ENCODE data around the gene KRTAP5-8. TPM values are rescaled to one million over a fixed set of nuclear protein-coding genes. Genes with fewer than 3 reads are reported as not detected.

The KRTAP5-8 gene
- total and polyA plus RNA-seq, 7 experiments from 2014 or later = not detected

DNA sequence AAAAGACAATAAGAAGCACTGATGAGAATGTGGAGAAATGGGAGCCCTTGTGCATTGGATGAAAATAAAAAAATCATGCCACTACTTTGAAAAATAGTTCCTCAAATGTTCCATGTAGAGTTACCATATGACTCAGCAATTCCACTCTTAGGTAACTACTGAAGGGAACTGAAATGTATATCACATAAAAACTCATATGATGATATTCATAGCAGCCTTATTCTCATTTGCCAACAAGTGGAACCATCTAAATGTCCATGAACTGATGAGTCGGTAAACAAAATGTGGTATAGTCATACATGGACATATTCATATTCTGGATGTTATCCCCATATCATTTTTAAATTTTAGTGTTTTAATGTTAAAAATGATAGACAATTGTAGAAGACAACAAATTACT lies 13.9 kb downstream of the KRTAP5-8 start:
- ATAC-seq (no peak), DNase-seq (no peak)
- no peaks in the 10 kb centered on the region for H3K9me3 ChIP-seq (ENCODE audit: control insufficient read depth in 2 of 3, low read length in 3 of 3)
- H3K36me3 ChIP-seq (ENCODE audit: control insufficient read depth in 2 of 3, insufficient read depth in 3 of 3, low read length in 3 of 3) = no peaks in the 10 kb centered on the region
- intact Hi-C loops (cut with micrococcal nuclease) = no loop called here
- no peaks in the 10 kb centered on the region for H3K36me3 Mint-ChIP-seq
- H3K27me3 Mint-ChIP-seq = peaks cover 10 to 29% (median 25%) of the 10 kb centered on the region in 5 donors
- H3K4me3 ChIP-seq (ENCODE audit: low read length) = no peak overlapping the region
- H3K4me1 ChIP-seq (ENCODE audit: control insufficient read depth in 2 of 2, insufficient read depth in 2 of 2, low read length in 2 of 2) = no peaks in the 10 kb centered on the region
- H3K27me3 ChIP-seq (ENCODE audit: control insufficient read depth in 2 of 2, insufficient read depth in 2 of 2, low read length in 2 of 2) = no peaks in the 10 kb centered on the region
- H3K27ac ChIP-seq (ENCODE audit: low read depth, low read length) = no peak overlapping the region
- H3K4me3 Mint-ChIP-seq = no peak overlapping the region
- POLR2A ChIA-PET = no interaction called here
- H3K9me3 Mint-ChIP-seq = peaks cover 0 to 5% (median 0%) of the 10 kb centered on the region in 11 donors
- no peak overlapping the region for H3K27ac Mint-ChIP-seq
- no peaks in the 10 kb centered on the region for H3K4me1 Mint-ChIP-seq
- CTCF ChIA-PET = no interaction called here

- CTCF ChIA-PET = no interaction called here
- Mint-ChIP-seq H3K4me3 (no peak overlapping the region), H3K27ac (no peak overlapping the region)
Observed at GRCh38 chr11:71554996-71555395, 17.2 kb downstream of the KRTAP5-8 start.

DNA sequence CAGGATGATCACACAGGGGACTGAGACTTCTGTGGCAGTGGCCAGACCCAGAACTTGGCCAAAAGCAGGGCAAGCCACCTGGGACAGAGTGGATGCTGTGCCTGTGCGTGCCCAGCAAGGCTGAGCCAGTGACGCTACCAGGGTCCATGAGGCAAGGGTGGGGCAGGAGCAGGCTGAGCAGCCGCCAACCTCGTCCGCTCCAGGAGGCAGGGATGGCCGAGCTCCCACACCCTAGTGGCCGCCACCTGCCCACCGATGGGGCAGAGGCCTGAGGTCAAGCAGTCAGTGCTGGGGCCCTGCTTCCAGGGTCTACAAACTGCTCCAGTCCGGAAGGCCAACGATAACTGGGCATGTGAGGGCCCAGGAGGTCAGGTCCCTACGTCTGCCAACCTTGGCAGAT lies 17.7 kb downstream of the KRTAP5-8 start:
- Mint-ChIP-seq H3K36me3 (no peaks in the 10 kb centered on the region), H3K4me3 (no peak overlapping the region), H3K9me3 (peaks cover 0 to 2% (median 0%) of the 10 kb centered on the region in 11 donors), H3K4me1 (no peaks in the 10 kb centered on the region), H3K27me3 (peaks cover 8 to 19% (median 15%) of the 10 kb centered on the region in 5 donors), H3K27ac (no peak overlapping the region)
- POLR2A ChIA-PET = no interaction called here
- no peak overlapping the region for H3K27ac ChIP-seq (ENCODE audit: low read depth, low read length)
- no peaks in the 10 kb centered on the region for H3K4me1 ChIP-seq (ENCODE audit: control insufficient read depth in 2 of 2, insufficient read depth in 2 of 2, low read length in 2 of 2)
- H3K9me3 ChIP-seq (ENCODE audit: control insufficient read depth in 2 of 3, low read length in 3 of 3) = no peaks in the 10 kb centered on the region
- CTCF ChIA-PET = no interaction called here
- intact Hi-C loops (cut with micrococcal nuclease) = no loop called here
- no peak overlapping the region for H3K4me3 ChIP-seq (ENCODE audit: low read length)
- no peak for ATAC-seq
- no peaks in the 10 kb centered on the region for H3K27me3 ChIP-seq (ENCODE audit: control insufficient read depth in 2 of 2, insufficient read depth in 2 of 2, low read length in 2 of 2)
- no peak for DNase-seq
- no peaks in the 10 kb centered on the region for H3K36me3 ChIP-seq (ENCODE audit: control insufficient read depth in 2 of 3, insufficient read depth in 3 of 3, low read length in 3 of 3)

More at GRCh38 chr11:71554996-71555395, 17.2 kb downstream of the KRTAP5-8 start:
- no peak for DNase-seq
- H3K36me3 ChIP-seq (ENCODE audit: control insufficient read depth in 2 of 3, insufficient read depth in 3 of 3, low read length in 3 of 3) = no peaks in the 10 kb centered on the region
- H3K27me3 Mint-ChIP-seq = peaks cover 12 to 22% (median 15%) of the 10 kb centered on the region in 5 donors
- no peaks in the 10 kb centered on the region for H3K9me3 ChIP-seq (ENCODE audit: control insufficient read depth in 2 of 3, low read length in 3 of 3)
- no peaks in the 10 kb centered on the region for H3K27me3 ChIP-seq (ENCODE audit: control insufficient read depth in 2 of 2, insufficient read depth in 2 of 2, low read length in 2 of 2)
- POLR2A ChIA-PET = no interaction called here
- no peaks in the 10 kb centered on the region for H3K4me1 ChIP-seq (ENCODE audit: control insufficient read depth in 2 of 2, insufficient read depth in 2 of 2, low read length in 2 of 2)
- H3K36me3 Mint-ChIP-seq = no peaks in the 10 kb centered on the region
- H3K4me1 Mint-ChIP-seq = no peaks in the 10 kb centered on the region
- intact Hi-C loops (cut with micrococcal nuclease) = no loop called here
- H3K27ac ChIP-seq (ENCODE audit: low read depth, low read length) = no peak overlapping the region
- peaks cover 0 to 2% (median 0%) of the 10 kb centered on the region in 11 donors for H3K9me3 Mint-ChIP-seq
- no peak for ATAC-seq
- H3K4me3 ChIP-seq (ENCODE audit: low read length) = no peak overlapping the region

- ChIA-PET POLR2A (no interaction called here), CTCF (no interaction called here)
- ATAC-seq = no peak
Observed at GRCh38 chr11:71556018-71556417, 18.2 kb downstream of the KRTAP5-8 start.

DNA sequence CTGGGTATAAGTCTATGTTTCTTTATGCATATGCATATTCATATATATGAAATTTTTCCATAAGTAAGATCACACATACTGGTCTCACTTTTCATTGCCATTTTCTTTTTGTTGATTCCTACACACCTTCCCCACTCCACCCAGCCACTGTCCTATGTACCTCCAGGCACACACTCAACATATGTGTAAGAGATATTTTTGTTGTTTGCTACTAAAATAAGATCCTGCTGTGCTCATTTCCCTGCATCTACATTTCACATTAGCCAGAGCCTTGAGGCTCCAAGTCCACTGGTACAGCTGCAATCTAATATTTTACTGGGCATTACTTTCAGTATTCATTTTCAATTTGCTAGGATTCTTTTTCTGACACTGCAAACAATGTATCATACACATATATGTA lies 19.4 kb downstream of the KRTAP5-8 start:
- Mint-ChIP-seq H3K36me3 (no peaks in the 10 kb centered on the region), H3K27ac (no peak overlapping the region), H3K4me1 (no peaks in the 10 kb centered on the region), H3K27me3 (peaks cover 17 to 27% (median 21%) of the 10 kb centered on the region in 5 donors), H3K4me3 (no peak overlapping the region), H3K9me3 (peaks cover 0 to 7% (median 0%) of the 10 kb centered on the region in 11 donors)
- ChIA-PET POLR2A (no interaction called here), CTCF (no interaction called here)
- H3K27ac ChIP-seq (ENCODE audit: low read depth, low read length) = no peak overlapping the region
- no peaks in the 10 kb centered on the region for H3K27me3 ChIP-seq (ENCODE audit: control insufficient read depth in 2 of 2, insufficient read depth in 2 of 2, low read length in 2 of 2)
- H3K9me3 ChIP-seq (ENCODE audit: control insufficient read depth in 2 of 3, low read length in 3 of 3) = no peaks in the 10 kb centered on the region
- H3K36me3 ChIP-seq (ENCODE audit: control insufficient read depth in 2 of 3, insufficient read depth in 3 of 3, low read length in 3 of 3) = no peaks in the 10 kb centered on the region
- DNase-seq (no peak), ATAC-seq (no peak)
- H3K4me3 ChIP-seq (ENCODE audit: low read length) = no peak overlapping the region
- H3K4me1 ChIP-seq (ENCODE audit: control insufficient read depth in 2 of 2, insufficient read depth in 2 of 2, low read length in 2 of 2) = no peaks in the 10 kb centered on the region
- intact Hi-C loops (cut with micrococcal nuclease) = no loop called here

More at GRCh38 chr11:71556018-71556417, 18.2 kb downstream of the KRTAP5-8 start:
- peaks cover 0 to 2% (median 0%) of the 10 kb centered on the region in 11 donors for H3K9me3 Mint-ChIP-seq
- H3K4me3 Mint-ChIP-seq = no peak overlapping the region
- no peaks in the 10 kb centered on the region for H3K36me3 ChIP-seq (ENCODE audit: control insufficient read depth in 2 of 3, insufficient read depth in 3 of 3, low read length in 3 of 3)
- no peaks in the 10 kb centered on the region for H3K4me1 Mint-ChIP-seq
- H3K27ac Mint-ChIP-seq = no peak overlapping the region
- H3K36me3 Mint-ChIP-seq = no peaks in the 10 kb centered on the region
- H3K27me3 ChIP-seq (ENCODE audit: control insufficient read depth in 2 of 2, insufficient read depth in 2 of 2, low read length in 2 of 2) = no peaks in the 10 kb centered on the region
- H3K27me3 Mint-ChIP-seq = peaks cover 10 to 19% (median 18%) of the 10 kb centered on the region in 5 donors
- intact Hi-C loops (cut with micrococcal nuclease) = no loop called here
- no peak overlapping the region for H3K27ac ChIP-seq (ENCODE audit: low read depth, low read length)
- no peaks in the 10 kb centered on the region for H3K4me1 ChIP-seq (ENCODE audit: control insufficient read depth in 2 of 2, insufficient read depth in 2 of 2, low read length in 2 of 2)
- DNase-seq = no peak
- no peaks in the 10 kb centered on the region for H3K9me3 ChIP-seq (ENCODE audit: control insufficient read depth in 2 of 3, low read length in 3 of 3)
- no peak overlapping the region for H3K4me3 ChIP-seq (ENCODE audit: low read length)

GRCh38 chr11:71558996-71559395 lies 21.2 kb downstream of the KRTAP5-8 start:
- Histone ChIP-seq H3K36me3 (ENCODE audit: control insufficient read depth in 2 of 3, insufficient read depth in 3 of 3, low read length in 3 of 3) (no peaks in the 10 kb centered on the region), H3K4me1 (ENCODE audit: control insufficient read depth in 2 of 2, insufficient read depth in 2 of 2, low read length in 2 of 2) (no peaks in the 10 kb centered on the region), H3K9me3 (ENCODE audit: control insufficient read depth in 2 of 3, low read length in 3 of 3) (no peaks in the 10 kb centered on the region), H3K27ac (ENCODE audit: low read depth, low read length) (no peak overlapping the region), H3K4me3 (ENCODE audit: low read length) (no peak overlapping the region), H3K27me3 (ENCODE audit: control insufficient read depth in 2 of 2, insufficient read depth in 2 of 2, low read length in 2 of 2) (no peaks in the 10 kb centered on the region)
- peaks cover 0 to 2% (median 0%) of the 10 kb centered on the region in 7 donors for H3K4me1 Mint-ChIP-seq
- DNase-seq = no peak
- POLR2A ChIA-PET = no interaction called here
- no peak for ATAC-seq
- CTCF ChIA-PET = no interaction called here
- peaks cover 29 to 41% (median 33%) of the 10 kb centered on the region in 5 donors for H3K27me3 Mint-ChIP-seq
- intact Hi-C loops (cut with micrococcal nuclease) = no loop called here
- H3K36me3 Mint-ChIP-seq = no peaks in the 10 kb centered on the region
- peaks cover 0 to 7% (median 0%) of the 10 kb centered on the region in 11 donors for H3K9me3 Mint-ChIP-seq
- H3K27ac Mint-ChIP-seq = no peak overlapping the region
- H3K4me3 Mint-ChIP-seq = no peak overlapping the region

DNA sequence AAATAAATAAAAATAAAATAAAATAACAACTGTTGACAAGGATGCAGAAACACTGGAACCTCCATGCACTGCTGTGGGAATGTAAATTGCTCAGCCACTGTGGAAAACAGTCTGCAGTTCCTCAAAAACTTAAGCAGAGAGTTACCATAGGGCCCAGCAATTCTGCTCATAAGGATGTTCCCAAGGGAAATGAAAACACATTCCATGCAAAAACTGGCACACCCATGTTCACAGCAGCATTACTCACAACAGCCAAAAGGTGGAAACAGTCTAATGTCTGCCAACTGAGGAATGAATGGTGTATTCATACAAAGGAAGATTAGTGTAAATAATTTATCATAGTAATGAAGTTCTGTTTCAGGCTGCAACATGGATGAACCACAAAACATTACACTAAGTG lies 24.3 kb downstream of the KRTAP5-8 start:
- no peak overlapping the region for H3K27ac ChIP-seq (ENCODE audit: low read depth, low read length)
- H3K27me3 ChIP-seq (ENCODE audit: control insufficient read depth in 2 of 2, insufficient read depth in 2 of 2, low read length in 2 of 2) = no peaks in the 10 kb centered on the region
- H3K4me3 Mint-ChIP-seq = no peak overlapping the region
- ChIA-PET CTCF (no interaction called here), POLR2A (no interaction called here)
- intact Hi-C loops (cut with micrococcal nuclease) = no loop called here
- H3K4me3 ChIP-seq (ENCODE audit: low read length) = no peak overlapping the region
- DNase-seq = no peak
- ATAC-seq = no peak
- H3K9me3 Mint-ChIP-seq = peaks cover 0 to 7% (median 0%) of the 10 kb centered on the region in 11 donors
- H3K4me1 ChIP-seq (ENCODE audit: control insufficient read depth in 2 of 2, insufficient read depth in 2 of 2, low read length in 2 of 2) = no peaks in the 10 kb centered on the region
- H3K4me1 Mint-ChIP-seq = peaks cover 0 to 2% (median 0%) of the 10 kb centered on the region in 7 donors
- no peak overlapping the region for H3K27ac Mint-ChIP-seq
- no peaks in the 10 kb centered on the region for H3K36me3 Mint-ChIP-seq
- peaks cover 40 to 53% (median 46%) of the 10 kb centered on the region in 5 donors for H3K27me3 Mint-ChIP-seq
- no peaks in the 10 kb centered on the region for H3K9me3 ChIP-seq (ENCODE audit: control insufficient read depth in 2 of 3, low read length in 3 of 3)
- H3K36me3 ChIP-seq (ENCODE audit: control insufficient read depth in 2 of 3, insufficient read depth in 3 of 3, low read length in 3 of 3) = no peaks in the 10 kb centered on the region

Data from naive thymus-derived CD4-positive, alpha-beta T cell (primary cell).